ENCODE measurements around the gene ARHGAP15. TPM values are rescaled to one million over a fixed set of nuclear protein-coding genes. Genes with fewer than 3 reads are reported as not detected.

Gene ARHGAP15
- polyA plus RNA-seq, 6 donors from 2014 or later: 183 to 264 (median 210) TPM

- no peak for ATAC-seq (ENCODE audit: low read depth in 2 of 2)
- peak overlapping the region in 2 of 6 donors; percentile 24 to 63 for H3K27ac Mint-ChIP-seq
- peaks cover 2 to 5% (median 4%) of the 10 kb centered on the region in 3 donors for H3K4me1 Mint-ChIP-seq
- H3K36me3 Mint-ChIP-seq: peaks cover 38 to 58% of the 10 kb centered on the region in 2 donors
- no peak overlapping the region for H3K4me3 Mint-ChIP-seq
- H3K27me3 Mint-ChIP-seq: no peaks in the 10 kb centered on the region
- DNase-seq: no peak
- no peaks in the 10 kb centered on the region for H3K9me3 Mint-ChIP-seq
Observed at GRCh38 chr2:143559147-143559546, 429.9 kb downstream of the ARHGAP15 start.

- Mint-ChIP-seq H3K27me3 (no peaks in the 10 kb centered on the region), H3K27ac (peak overlapping the region in 2 of 6 donors; percentile 38 to 42), H3K4me1 (peaks cover 5 to 7% (median 7%) of the 10 kb centered on the region in 3 donors), H3K36me3 (peaks cover 38 to 51% of the 10 kb centered on the region in 2 donors), H3K9me3 (no peaks in the 10 kb centered on the region), H3K4me3 (no peak overlapping the region)
- DNase-seq (no peak), ATAC-seq (ENCODE audit: low read depth in 2 of 2) (no peak)
Observed at GRCh38 chr2:143560724-143561123, 431.5 kb downstream of the ARHGAP15 start.

- Mint-ChIP-seq H3K27me3 (no peaks in the 10 kb centered on the region), H3K4me1 (peaks cover 7 to 10% (median 8%) of the 10 kb centered on the region in 3 donors), H3K36me3 (peaks cover 16 to 35% of the 10 kb centered on the region in 2 donors), H3K9me3 (peaks cover 0 to 6% (median 3%) of the 10 kb centered on the region in 7 donors), H3K4me3 (no peak overlapping the region), H3K27ac (peak overlapping the region in 1 of 6 donors; percentile 13)
- peak; percentile 72 to 80 for ATAC-seq (ENCODE audit: low read depth in 2 of 2)
- no peak for DNase-seq
Observed at GRCh38 chr2:143564419-143564818, 435.2 kb downstream of the ARHGAP15 start.

GRCh38 chr2:143571747-143572146, 442.5 kb downstream of the ARHGAP15 start:
- no peak for ATAC-seq (ENCODE audit: low read depth in 2 of 2)

GRCh38 chr2:143572421-143572820, 443.2 kb downstream of the ARHGAP15 start:
- no peak for ATAC-seq (ENCODE audit: low read depth in 2 of 2)
- Mint-ChIP-seq H3K4me3 (no peak overlapping the region), H3K9me3 (peaks cover 0 to 6% (median 0%) of the 10 kb centered on the region in 7 donors), H3K27ac (peak overlapping the region in 3 of 6 donors; percentile 12 to 77 (median 29)), H3K4me1 (peaks cover 9 to 13% (median 9%) of the 10 kb centered on the region in 3 donors), H3K36me3 (peaks cover 16 to 22% of the 10 kb centered on the region in 2 donors), H3K27me3 (no peaks in the 10 kb centered on the region)
- no peak for DNase-seq

More at GRCh38 chr2:143571747-143572146, 442.5 kb downstream of the ARHGAP15 start:
- peaks cover 9 to 17% (median 9%) of the 10 kb centered on the region in 3 donors for H3K4me1 Mint-ChIP-seq
- DNase-seq: no peak
- H3K27me3 Mint-ChIP-seq: no peaks in the 10 kb centered on the region
- H3K9me3 Mint-ChIP-seq: peaks cover 0 to 6% (median 3%) of the 10 kb centered on the region in 7 donors
- peak overlapping the region in 1 of 6 donors; percentile 39 for H3K27ac Mint-ChIP-seq
- H3K36me3 Mint-ChIP-seq: peaks cover 23 to 25% of the 10 kb centered on the region in 2 donors
- no peak overlapping the region for H3K4me3 Mint-ChIP-seq

- Mint-ChIP-seq H3K27ac (no peak overlapping the region), H3K4me1 (peaks cover 9 to 13% (median 9%) of the 10 kb centered on the region in 3 donors), H3K9me3 (no peaks in the 10 kb centered on the region), H3K4me3 (no peak overlapping the region), H3K36me3 (peaks cover 15 to 21% of the 10 kb centered on the region in 2 donors), H3K27me3 (no peaks in the 10 kb centered on the region)
- ATAC-seq (ENCODE audit: low read depth in 2 of 2): no peak
- DNase-seq: no peak
Observed at GRCh38 chr2:143574069-143574468, 444.9 kb downstream of the ARHGAP15 start.

- DNase-seq (no peak), ATAC-seq (ENCODE audit: low read depth in 2 of 2) (no peak)
- H3K36me3 Mint-ChIP-seq: peaks cover 11 to 15% of the 10 kb centered on the region in 2 donors
- H3K9me3 Mint-ChIP-seq: no peaks in the 10 kb centered on the region
- H3K27me3 Mint-ChIP-seq: no peaks in the 10 kb centered on the region
- no peak overlapping the region for H3K4me3 Mint-ChIP-seq
- peaks cover 5 to 13% (median 9%) of the 10 kb centered on the region in 3 donors for H3K4me1 Mint-ChIP-seq
- H3K27ac Mint-ChIP-seq: no peak overlapping the region
Observed at GRCh38 chr2:143575340-143575739, 446.1 kb downstream of the ARHGAP15 start.

GRCh38 chr2:143577489-143577888, 448.3 kb downstream of the ARHGAP15 start:
- no peaks in the 10 kb centered on the region for H3K9me3 Mint-ChIP-seq
- H3K4me3 Mint-ChIP-seq: no peak overlapping the region
- no peak for ATAC-seq (ENCODE audit: low read depth in 2 of 2)
- peaks cover 19 to 20% of the 10 kb centered on the region in 2 donors for H3K36me3 Mint-ChIP-seq
- peak overlapping the region in 3 of 6 donors; percentile 24 to 36 (median 28) for H3K27ac Mint-ChIP-seq
- DNase-seq: no peak
- peaks cover 0 to 16% (median 8%) of the 10 kb centered on the region in 3 donors for H3K4me1 Mint-ChIP-seq
- no peaks in the 10 kb centered on the region for H3K27me3 Mint-ChIP-seq

- no peak for ATAC-seq (ENCODE audit: low read depth in 2 of 2)
- Mint-ChIP-seq H3K4me3 (no peak overlapping the region), H3K27me3 (no peaks in the 10 kb centered on the region), H3K9me3 (peaks cover 0 to 9% (median 2%) of the 10 kb centered on the region in 7 donors), H3K36me3 (peaks cover 25 to 29% of the 10 kb centered on the region in 2 donors), H3K4me1 (peaks cover 0 to 16% (median 8%) of the 10 kb centered on the region in 3 donors), H3K27ac (no peak overlapping the region)
- DNase-seq: no peak
Observed at GRCh38 chr2:143579456-143579855, 450.2 kb downstream of the ARHGAP15 start.

- no peak for DNase-seq
- Mint-ChIP-seq H3K27me3 (no peaks in the 10 kb centered on the region), H3K9me3 (peaks cover 0 to 9% (median 2%) of the 10 kb centered on the region in 7 donors), H3K4me3 (no peak overlapping the region), H3K27ac (peak overlapping the region in 1 of 6 donors; percentile 36), H3K4me1 (peaks cover 0 to 16% (median 4%) of the 10 kb centered on the region in 3 donors), H3K36me3 (peaks cover 20 to 25% of the 10 kb centered on the region in 2 donors)
- no peak for ATAC-seq (ENCODE audit: low read depth in 2 of 2)
Observed at GRCh38 chr2:143581134-143581533, 451.9 kb downstream of the ARHGAP15 start.

GRCh38 chr2:143582046-143582747, 453.0 kb downstream of the ARHGAP15 start:
- H3K4me3 Mint-ChIP-seq: no peak overlapping the region
- H3K27ac Mint-ChIP-seq: no peak overlapping the region
- H3K4me1 Mint-ChIP-seq: peaks cover 4 to 24% (median 11%) of the 10 kb centered on the region in 3 donors
- peaks cover 25 to 34% of the 10 kb centered on the region in 2 donors for H3K36me3 Mint-ChIP-seq
- DNase-seq (no peak), ATAC-seq (ENCODE audit: low read depth in 2 of 2) (no peak)
- no peaks in the 10 kb centered on the region for H3K27me3 Mint-ChIP-seq
- H3K9me3 Mint-ChIP-seq: peaks cover 1 to 13% (median 5%) of the 10 kb centered on the region in 7 donors

GRCh38 chr2:143584936-143585335, 455.7 kb downstream of the ARHGAP15 start:
- peaks cover 1 to 15% (median 5%) of the 10 kb centered on the region in 7 donors for H3K9me3 Mint-ChIP-seq
- H3K36me3 Mint-ChIP-seq: peaks cover 35 to 50% of the 10 kb centered on the region in 2 donors
- ATAC-seq (ENCODE audit: low read depth in 2 of 2) (no peak), DNase-seq (no peak)
- no peak overlapping the region for H3K4me3 Mint-ChIP-seq
- H3K27ac Mint-ChIP-seq: no peak overlapping the region
- no peaks in the 10 kb centered on the region for H3K27me3 Mint-ChIP-seq
- peaks cover 12 to 41% (median 23%) of the 10 kb centered on the region in 3 donors for H3K4me1 Mint-ChIP-seq

- H3K27me3 Mint-ChIP-seq: no peaks in the 10 kb centered on the region
- H3K36me3 Mint-ChIP-seq: peaks cover 45 to 46% of the 10 kb centered on the region in 2 donors
- ATAC-seq (ENCODE audit: low read depth in 2 of 2) (no peak), DNase-seq (no peak)
- peaks cover 12 to 37% (median 23%) of the 10 kb centered on the region in 3 donors for H3K4me1 Mint-ChIP-seq
- no peak overlapping the region for H3K27ac Mint-ChIP-seq
- no peak overlapping the region for H3K4me3 Mint-ChIP-seq
- H3K9me3 Mint-ChIP-seq: peaks cover 1 to 15% (median 5%) of the 10 kb centered on the region in 7 donors
Observed at GRCh38 chr2:143586119-143586518, 456.9 kb downstream of the ARHGAP15 start.

GRCh38 chr2:143588746-143589145, 459.5 kb downstream of the ARHGAP15 start:
- no peaks in the 10 kb centered on the region for H3K27me3 Mint-ChIP-seq
- peak overlapping the region in 4 of 6 donors; percentile 2 to 66 (median 26) for H3K27ac Mint-ChIP-seq
- ATAC-seq (ENCODE audit: low read depth in 2 of 2): no peak
- peaks cover 12 to 25% (median 19%) of the 10 kb centered on the region in 3 donors for H3K4me1 Mint-ChIP-seq
- no peak for DNase-seq
- H3K4me3 Mint-ChIP-seq: no peak overlapping the region
- H3K36me3 Mint-ChIP-seq: peaks cover 32 to 36% of the 10 kb centered on the region in 2 donors
- peaks cover 0 to 11% (median 3%) of the 10 kb centered on the region in 7 donors for H3K9me3 Mint-ChIP-seq
